Measurements from ENCODE around the gene GLRX3.

- TF ChIP-seq, protein P1, sequence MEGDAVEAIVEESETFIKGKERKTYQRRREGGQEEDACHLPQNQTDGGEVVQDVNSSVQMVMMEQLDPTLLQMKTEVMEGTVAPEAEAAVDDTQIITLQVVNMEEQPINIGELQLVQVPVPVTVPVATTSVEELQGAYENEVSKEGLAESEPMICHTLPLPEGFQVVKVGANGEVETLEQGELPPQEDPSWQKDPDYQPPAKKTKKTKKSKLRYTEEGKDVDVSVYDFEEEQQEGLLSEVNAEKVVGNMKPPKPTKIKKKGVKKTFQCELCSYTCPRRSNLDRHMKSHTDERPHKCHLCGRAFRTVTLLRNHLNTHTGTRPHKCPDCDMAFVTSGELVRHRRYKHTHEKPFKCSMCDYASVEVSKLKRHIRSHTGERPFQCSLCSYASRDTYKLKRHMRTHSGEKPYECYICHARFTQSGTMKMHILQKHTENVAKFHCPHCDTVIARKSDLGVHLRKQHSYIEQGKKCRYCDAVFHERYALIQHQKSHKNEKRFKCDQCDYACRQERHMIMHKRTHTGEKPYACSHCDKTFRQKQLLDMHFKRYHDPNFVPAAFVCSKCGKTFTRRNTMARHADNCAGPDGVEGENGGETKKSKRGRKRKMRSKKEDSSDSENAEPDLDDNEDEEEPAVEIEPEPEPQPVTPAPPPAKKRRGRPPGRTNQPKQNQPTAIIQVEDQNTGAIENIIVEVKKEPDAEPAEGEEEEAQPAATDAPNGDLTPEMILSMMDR (IDR thresholded peaks at IDR 0.05): no peak
- no peak for TF ChIP-seq POLR2A (IDR thresholded peaks at IDR 0.05)
These were observed 7.3 kb upstream of the GLRX3 start for GRCh38 chr10:130128922-130129321.
